ENCODE results near the gene CCP110. TPM values are rescaled to one million over a fixed set of nuclear protein-coding genes. Genes with fewer than 3 reads are reported as not detected.

The CCP110 gene
- total and polyA plus RNA-seq, 2 experiments from 2014 or later = 4.3 to 9.2 TPM

GRCh38 chr16:19528666-19529065 is 4.9 kb downstream of the CCP110 start:
- H3K4me1 ChIP-seq (ENCODE audit: insufficient read depth) = no peaks in the 10 kb centered on the region
- no peaks in the 10 kb centered on the region for H3K27me3 ChIP-seq
- 96% methylated on average over 3 of the region's 3 CpGs for WGBS (ENCODE audit: low lambda C conversion rate, missing lambda C conversion rate)
- H3K9me2 ChIP-seq (replicated peaks; ENCODE audit: insufficient read depth) = no peaks in the 10 kb centered on the region
- no peak overlapping the region for H2AFZ ChIP-seq
- no peak for DNase-seq (ENCODE audit: low spot score)
- no peak overlapping the region for H3K27ac ChIP-seq
- TF ChIP-seq EZH2 (IDR thresholded peaks at IDR 0.05; ENCODE audit: borderline replicate concordance) (no peak), EZH2phosphoT487 (IDR thresholded peaks at IDR 0.05; ENCODE audit: low read depth, severe bottlenecking, unreplicated experiment) (no peak)
- TF ChIP-seq, protein P1, sequence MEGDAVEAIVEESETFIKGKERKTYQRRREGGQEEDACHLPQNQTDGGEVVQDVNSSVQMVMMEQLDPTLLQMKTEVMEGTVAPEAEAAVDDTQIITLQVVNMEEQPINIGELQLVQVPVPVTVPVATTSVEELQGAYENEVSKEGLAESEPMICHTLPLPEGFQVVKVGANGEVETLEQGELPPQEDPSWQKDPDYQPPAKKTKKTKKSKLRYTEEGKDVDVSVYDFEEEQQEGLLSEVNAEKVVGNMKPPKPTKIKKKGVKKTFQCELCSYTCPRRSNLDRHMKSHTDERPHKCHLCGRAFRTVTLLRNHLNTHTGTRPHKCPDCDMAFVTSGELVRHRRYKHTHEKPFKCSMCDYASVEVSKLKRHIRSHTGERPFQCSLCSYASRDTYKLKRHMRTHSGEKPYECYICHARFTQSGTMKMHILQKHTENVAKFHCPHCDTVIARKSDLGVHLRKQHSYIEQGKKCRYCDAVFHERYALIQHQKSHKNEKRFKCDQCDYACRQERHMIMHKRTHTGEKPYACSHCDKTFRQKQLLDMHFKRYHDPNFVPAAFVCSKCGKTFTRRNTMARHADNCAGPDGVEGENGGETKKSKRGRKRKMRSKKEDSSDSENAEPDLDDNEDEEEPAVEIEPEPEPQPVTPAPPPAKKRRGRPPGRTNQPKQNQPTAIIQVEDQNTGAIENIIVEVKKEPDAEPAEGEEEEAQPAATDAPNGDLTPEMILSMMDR (IDR thresholded peaks at IDR 0.05; ENCODE audit: poor library complexity) = no peak
- H3K9me3 ChIP-seq (ENCODE audit: low read depth) = no peaks in the 10 kb centered on the region
- no peak overlapping the region for H3K4me3 ChIP-seq
- H3K36me3 ChIP-seq (replicated peaks; ENCODE audit: insufficient read depth, low read depth) = no peaks in the 10 kb centered on the region
- peaks cover 19% of the 10 kb centered on the region for H3K79me2 ChIP-seq
- no peaks in the 10 kb centered on the region for H4K20me1 ChIP-seq (ENCODE audit: insufficient read depth, poor library complexity, severe bottlenecking)
- no peak overlapping the region for H3K4me2 ChIP-seq

GRCh38 chr16:19532601-19533000 is 8.9 kb downstream of the CCP110 start:
- Histone ChIP-seq H3K4me3 (no peak overlapping the region), H3K79me2 (no peaks in the 10 kb centered on the region), H3K27ac (no peak overlapping the region), H3K4me2 (no peak overlapping the region), H3K9me3 (ENCODE audit: low read depth) (no peaks in the 10 kb centered on the region), H3K27me3 (no peaks in the 10 kb centered on the region), H3K4me1 (ENCODE audit: insufficient read depth) (no peaks in the 10 kb centered on the region), H4K20me1 (ENCODE audit: insufficient read depth, poor library complexity, severe bottlenecking) (no peaks in the 10 kb centered on the region), H2AFZ (no peak overlapping the region), H3K36me3 (replicated peaks; ENCODE audit: insufficient read depth, low read depth) (no peaks in the 10 kb centered on the region), H3K9me2 (replicated peaks; ENCODE audit: insufficient read depth) (no peaks in the 10 kb centered on the region)
- 93% methylated on average over 1 of the region's 1 CpG for WGBS (ENCODE audit: low lambda C conversion rate, missing lambda C conversion rate)
- DNase-seq (ENCODE audit: low spot score) = no peak
- no peak for TF ChIP-seq EZH2phosphoT487 (IDR thresholded peaks at IDR 0.05; ENCODE audit: low read depth, severe bottlenecking, unreplicated experiment)
- TF ChIP-seq EZH2 (IDR thresholded peaks at IDR 0.05; ENCODE audit: borderline replicate concordance) = no peak
- TF ChIP-seq, protein P1 (IDR thresholded peaks at IDR 0.05; ENCODE audit: poor library complexity) = no peak

- Histone ChIP-seq H3K27ac (no peak overlapping the region), H3K9me3 (ENCODE audit: low read depth) (no peaks in the 10 kb centered on the region), H3K36me3 (replicated peaks; ENCODE audit: insufficient read depth, low read depth) (no peaks in the 10 kb centered on the region), H3K27me3 (no peaks in the 10 kb centered on the region), H3K79me2 (no peaks in the 10 kb centered on the region), H3K9me2 (replicated peaks; ENCODE audit: insufficient read depth) (no peaks in the 10 kb centered on the region), H3K4me1 (ENCODE audit: insufficient read depth) (no peaks in the 10 kb centered on the region), H3K4me3 (no peak overlapping the region), H4K20me1 (ENCODE audit: insufficient read depth, poor library complexity, severe bottlenecking) (no peaks in the 10 kb centered on the region), H2AFZ (no peak overlapping the region), H3K4me2 (no peak overlapping the region)
- no peak for DNase-seq (ENCODE audit: low spot score)
- 97% methylated on average over 6 of the region's 6 CpGs for WGBS (ENCODE audit: low lambda C conversion rate, missing lambda C conversion rate)
- TF ChIP-seq, protein P1 (IDR thresholded peaks at IDR 0.05; ENCODE audit: poor library complexity) = no peak
- no peak for TF ChIP-seq EZH2phosphoT487 (IDR thresholded peaks at IDR 0.05; ENCODE audit: low read depth, severe bottlenecking, unreplicated experiment)
- TF ChIP-seq EZH2 (IDR thresholded peaks at IDR 0.05; ENCODE audit: borderline replicate concordance) = no peak
Measured at GRCh38 chr16:19540241-19540970, 16.7 kb downstream of the CCP110 start.
